NT2/D1 (cell line): Measurements from ENCODE around the gene C9orf78.
"Not testable (repeated sequence)": the region's sequence is repeated elsewhere in the genome, so short reads cannot be mapped to it uniquely, and the experiment has no call there.

Experiments used
- DNase-seq: peaks from one replicate; pipeline ENCODE4 v3.0.0-alpha.2; 2011; ENCODE audit warnings: low read depth, low spot score
- H3K27me3 ChIP-seq: 2 replicates; pipeline ENCODE4 v1.6.0; 2011; ENCODE audit warnings: mild to moderate bottlenecking; ENCODE audit not compliant: insufficient read length, insufficient read depth
- H3K36me3 ChIP-seq: 2 replicates; pipeline ENCODE4 v1.6.1; 2011; ENCODE audit warnings: mild to moderate bottlenecking, low read length, mixed read lengths; ENCODE audit not compliant: insufficient read depth, insufficient read length
- H3K4me1 ChIP-seq: 2 replicates; pipeline ENCODE4 v1.5.1; 2011; ENCODE audit not compliant: insufficient read depth, insufficient read length
- H3K4me3 ChIP-seq: 2 replicates; pipeline ENCODE4 v1.5.1; 2011; ENCODE audit warnings: low read depth; ENCODE audit not compliant: insufficient read length
- H3K9ac ChIP-seq: 2 replicates; pipeline ENCODE4 v1.6.0; 2011; ENCODE audit warnings: low read depth; ENCODE audit not compliant: insufficient read length
- H3K9me3 ChIP-seq: 2 replicates; pipeline ENCODE4 v1.5.1; 2011; ENCODE audit warnings: mild to moderate bottlenecking, low read length; ENCODE audit not compliant: insufficient read depth
- SUZ12 ChIP-seq: IDR thresholded peaks from 2 replicates; pipeline ENCODE4 v1.6.1; 2011; ENCODE audit not compliant: insufficient read length, insufficient read depth; ENCODE audit errors: extremely low read depth
- YY1 ChIP-seq: IDR thresholded peaks from 2 replicates; pipeline ENCODE4 v1.6.1; 2011; ENCODE audit not compliant: insufficient read length, insufficient read depth
- ZNF274 ChIP-seq: IDR thresholded peaks from 2 replicates; pipeline ENCODE4 v1.6.1; 2011; ENCODE audit warnings: mild to moderate bottlenecking, low read depth, low read length

The C9orf78 gene

GRCh38 chr9:129801504-129801903 lies 33.6 kb downstream of the C9orf78 start:
- H3K27me3 ChIP-seq = no peaks in the 10 kb centered on the region
- no peak for TF ChIP-seq ZNF274
- no peak for TF ChIP-seq SUZ12
- TF ChIP-seq YY1 = no peak
- no peaks in the 10 kb centered on the region for H3K9me3 ChIP-seq
- no peak for DNase-seq
- H3K4me3 ChIP-seq = no peak overlapping the region
- no peak overlapping the region for H3K9ac ChIP-seq
- H3K4me1 ChIP-seq = peaks cover 6% of the 10 kb centered on the region
- peaks cover 21% of the 10 kb centered on the region for H3K36me3 ChIP-seq

GRCh38 chr9:129798973-129799372 lies 36.1 kb downstream of the C9orf78 start:
- Histone ChIP-seq H3K4me1 (peaks cover 4% of the 10 kb centered on the region), H3K9me3 (no peaks in the 10 kb centered on the region), H3K9ac (no peak overlapping the region), H3K4me3 (no peak overlapping the region), H3K36me3 (no peaks in the 10 kb centered on the region), H3K27me3 (no peaks in the 10 kb centered on the region)
- TF ChIP-seq ZNF274 (no peak), YY1 (no peak), SUZ12 (no peak)
- DNase-seq = no peak

DNA sequence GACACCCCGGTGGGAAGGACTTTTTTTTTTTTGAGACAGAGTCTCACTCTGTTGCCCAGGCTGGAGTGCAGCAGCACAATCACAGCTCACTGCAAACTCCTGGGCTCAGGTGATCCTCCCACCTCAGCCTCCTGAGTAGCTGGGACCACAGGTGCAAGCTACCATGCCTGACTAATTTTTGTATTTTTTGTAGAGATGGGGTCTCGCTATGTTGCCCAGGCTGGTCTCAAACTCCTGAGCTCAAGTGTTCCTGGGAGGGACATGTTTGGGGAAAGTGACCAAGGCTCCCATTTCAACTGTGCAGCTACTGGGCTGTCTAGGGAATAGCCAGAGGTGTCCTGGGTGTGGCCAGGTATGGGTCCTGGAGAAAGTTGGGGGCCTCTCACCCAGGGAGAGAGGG lies 39.0 kb downstream of the C9orf78 start:
- not testable (repeated sequence) for H3K4me3 ChIP-seq, H3K27me3 ChIP-seq, H3K9ac ChIP-seq, H3K36me3 ChIP-seq, H3K9me3 ChIP-seq, DNase-seq, H3K4me1 ChIP-seq

- Histone ChIP-seq H3K9ac (no peak overlapping the region), H3K9me3 (no peaks in the 10 kb centered on the region), H3K4me1 (no peaks in the 10 kb centered on the region), H3K27me3 (no peaks in the 10 kb centered on the region), H3K4me3 (no peak overlapping the region), H3K36me3 (no peaks in the 10 kb centered on the region)
- no peak for DNase-seq
- TF ChIP-seq ZNF274 = no peak
- TF ChIP-seq YY1 = no peak
- TF ChIP-seq SUZ12 = no peak
These were observed 40.5 kb downstream of the C9orf78 start for GRCh38 chr9:129794549-129794948.

- Histone ChIP-seq H3K9ac (no peak overlapping the region), H3K27me3 (no peaks in the 10 kb centered on the region), H3K4me3 (no peak overlapping the region), H3K4me1 (no peaks in the 10 kb centered on the region), H3K36me3 (no peaks in the 10 kb centered on the region), H3K9me3 (no peaks in the 10 kb centered on the region)
- TF ChIP-seq ZNF274 (no peak), YY1 (no peak), SUZ12 (no peak)
- DNase-seq = no peak
These were observed 48.6 kb downstream of the C9orf78 start for GRCh38 chr9:129786481-129786880.

GRCh38 chr9:129785866-129786265 lies 49.2 kb downstream of the C9orf78 start:
- H3K4me1 ChIP-seq = no peaks in the 10 kb centered on the region
- no peak overlapping the region for H3K4me3 ChIP-seq
- H3K9me3 ChIP-seq = no peaks in the 10 kb centered on the region
- no peak for TF ChIP-seq YY1
- no peak for TF ChIP-seq ZNF274
- no peak for TF ChIP-seq SUZ12
- no peak overlapping the region for H3K9ac ChIP-seq
- no peak for DNase-seq
- H3K27me3 ChIP-seq = no peaks in the 10 kb centered on the region
- H3K36me3 ChIP-seq = no peaks in the 10 kb centered on the region

DNA sequence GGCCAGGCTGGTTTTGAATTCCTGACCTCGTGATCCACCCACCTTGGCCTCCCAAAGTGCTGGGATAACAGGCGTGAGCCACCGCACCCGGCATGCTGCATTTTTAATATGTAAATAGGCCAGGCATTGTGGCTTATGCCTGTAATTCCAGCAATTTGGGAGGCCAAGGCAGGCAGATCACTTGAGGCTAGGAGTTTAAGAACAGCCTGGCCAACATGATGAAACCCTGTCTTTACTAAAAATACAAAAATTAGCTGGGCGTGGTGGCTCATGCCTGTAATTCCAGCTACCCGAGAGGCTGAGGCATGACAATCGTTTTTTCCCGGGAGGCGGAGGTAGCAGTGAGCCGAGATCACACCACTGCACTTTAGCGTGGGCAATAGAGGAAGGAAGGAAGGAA lies 50.1 kb downstream of the C9orf78 start:
- H3K36me3 ChIP-seq, DNase-seq, H3K9ac ChIP-seq, H3K9me3 ChIP-seq, H3K27me3 ChIP-seq, H3K4me1 ChIP-seq, H3K4me3 ChIP-seq: not testable (repeated sequence)
